HG03066 (cell line): ENCODE results near the gene WHRN.

Experiments used
- ATAC-seq: cut with Tn5 transposase; IDR thresholded peaks from one replicate; pipeline ENCODE4 v1.9.1; 2021; ENCODE audit warnings: low read depth; ENCODE audit not compliant: unreplicated experiment

WHRN gene

GRCh38 chr9:114386886-114387679, 118.2 kb downstream of the WHRN start:
- no peak for ATAC-seq

- ATAC-seq, result no peak
These were observed 118.8 kb downstream of the WHRN start for GRCh38 chr9:114386361-114386885.

- peak; percentile 73 for ATAC-seq
These were observed 119.7 kb downstream of the WHRN start for GRCh38 chr9:114385397-114386181.

GRCh38 chr9:114384836-114385396, 120.4 kb downstream of the WHRN start:
- ATAC-seq, result no peak

- ATAC-seq, result no peak
These were observed 120.9 kb downstream of the WHRN start for GRCh38 chr9:114384341-114384740.

- no peak for ATAC-seq
These were observed 121.6 kb downstream of the WHRN start for GRCh38 chr9:114383521-114384231.

GRCh38 chr9:114382699-114383520, 122.4 kb downstream of the WHRN start:
- ATAC-seq, result no peak

- ATAC-seq, result no peak
These were observed 126.4 kb downstream of the WHRN start for GRCh38 chr9:114378883-114379282.

GRCh38 chr9:114378016-114378415, 127.3 kb downstream of the WHRN start:
- no peak for ATAC-seq

GRCh38 chr9:114376586-114377445, 128.5 kb downstream of the WHRN start:
- ATAC-seq, result no peak

GRCh38 chr9:114375386-114376175, 129.7 kb downstream of the WHRN start:
- ATAC-seq, result no peak

GRCh38 chr9:114374936-114375335, 130.3 kb downstream of the WHRN start:
- no peak for ATAC-seq

- ATAC-seq, result no peak
These were observed 131.1 kb downstream of the WHRN start for GRCh38 chr9:114373960-114374730.

GRCh38 chr9:114372921-114373448, 132.3 kb downstream of the WHRN start:
- peak; percentile 91 for ATAC-seq

- peak; percentile 35 for ATAC-seq
These were observed 133.0 kb downstream of the WHRN start for GRCh38 chr9:114371973-114372917.

- ATAC-seq, result no peak
These were observed 133.8 kb downstream of the WHRN start for GRCh38 chr9:114371343-114371944.
